ENCODE measurements around the gene KRT26.

- no peak for TF ChIP-seq CTCF (IDR thresholded peaks at IDR 0.05 in 8 of 11, conservative IDR thresholded peaks at IDR 0.05 in 3 of 11)
- TF ChIP-seq POLR2A (IDR thresholded peaks at IDR 0.05), result no peak
Observed at GRCh38 chr17:40818343-40818732, 46.3 kb upstream of the KRT26 start.

Data from spleen (tissue), 7 donors.